GM04504 (cell line): ENCODE data around the gene PPM1M.

Experiments used
- DNase-seq: peaks from one replicate; pipeline ENCODE4 v3.0.0-alpha.2; 2012; ENCODE audit warnings: low read depth

The PPM1M gene

DNA sequence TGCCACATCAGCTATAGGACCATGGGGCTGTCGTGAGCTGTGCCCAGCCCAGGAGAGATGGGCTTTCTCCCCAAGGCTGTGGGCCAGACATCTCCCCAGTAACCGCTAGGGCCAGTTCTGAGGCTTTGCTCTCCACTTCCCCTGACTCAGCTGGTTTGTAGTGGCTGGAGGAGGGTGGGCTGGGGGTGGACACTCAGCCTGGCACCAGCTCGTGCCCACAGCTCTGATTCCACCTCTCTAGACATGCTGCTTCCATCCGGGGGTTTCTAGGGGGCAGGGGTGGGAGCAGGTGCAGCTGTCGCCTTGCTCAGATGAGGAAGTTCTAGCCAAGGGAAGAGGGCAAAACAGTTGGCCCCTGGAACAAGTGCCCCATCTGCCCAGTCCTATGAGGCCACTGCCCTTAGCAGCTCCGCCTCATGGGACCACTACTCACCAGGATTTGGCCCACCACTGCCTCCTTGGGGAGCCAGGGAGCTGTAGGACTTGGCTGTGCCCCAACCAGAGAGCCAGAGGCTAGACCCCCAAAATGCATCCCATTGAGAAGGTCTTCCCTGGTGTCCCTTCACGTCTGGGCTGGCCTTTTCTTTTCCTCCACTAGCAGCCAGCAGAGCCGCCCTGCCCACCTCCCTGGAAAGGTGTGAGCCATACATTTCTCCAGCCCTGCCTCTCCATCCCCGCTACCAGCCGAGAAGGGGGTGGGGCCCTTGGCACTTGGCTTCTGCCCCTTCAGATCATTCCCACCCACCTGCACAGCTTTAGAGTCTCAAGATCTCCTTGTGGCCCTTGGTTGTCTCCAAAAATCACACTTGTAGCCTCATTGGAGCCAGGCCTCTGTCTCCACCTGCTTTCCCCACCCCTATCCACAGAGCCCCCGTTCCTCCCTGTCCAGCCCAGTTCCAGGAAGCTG lies 51.9 kb downstream of the PPM1M start:
- DNase-seq: no peak

GRCh38 chr3:52298149-52299098 lies 52.9 kb downstream of the PPM1M start:
- DNase-seq: no peak

DNA sequence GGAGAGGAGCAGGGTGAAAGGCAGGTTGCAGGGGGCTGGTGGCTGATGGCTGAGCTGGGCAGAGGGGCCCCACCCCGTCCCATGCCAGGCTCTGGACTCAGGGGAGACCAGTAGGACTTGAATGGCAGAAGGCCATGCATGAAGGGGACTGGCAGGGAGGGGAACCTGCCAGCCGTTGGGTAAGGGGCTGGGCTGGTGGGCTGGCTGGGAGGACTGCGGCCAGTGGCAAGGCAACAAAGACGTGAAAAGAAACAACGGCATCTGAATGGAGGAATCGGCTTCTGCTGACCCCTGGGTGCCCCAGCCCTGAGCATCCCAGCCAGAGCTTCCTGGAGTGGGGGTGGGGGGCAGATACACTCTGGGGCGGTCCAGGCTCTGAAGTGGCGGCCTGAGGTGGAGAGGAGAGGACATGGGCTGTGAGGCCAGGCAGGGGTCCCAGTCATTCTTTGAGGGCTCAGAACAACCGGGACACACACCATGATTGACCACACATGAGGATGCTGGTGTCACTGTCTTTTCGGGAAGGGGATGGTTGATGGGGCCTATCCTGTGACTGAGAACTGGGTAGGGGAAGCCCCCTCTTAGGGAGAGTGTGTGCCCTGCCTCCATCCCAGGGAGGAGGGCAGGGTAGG lies 53.8 kb downstream of the PPM1M start:
- no peak for DNase-seq
